ENCODE data around the gene TULP4.

- TF ChIP-seq CTCF (conservative IDR thresholded peaks at IDR 0.05; ENCODE audit: low read depth, low read length) (no peak), EZH2 (IDR thresholded peaks at IDR 0.05; ENCODE audit: low read length, unreplicated experiment) (no peak), EZH2phosphoT487 (IDR thresholded peaks at IDR 0.05; ENCODE audit: borderline replicate concordance, low read length) (no peak)
These were observed 175.8 kb downstream of the TULP4 start for GRCh38 chr6:158488065-158488464.

Data from PC-3 (cell line).